Activated CD4-positive, alpha-beta T cell treated with anti-CD3 and anti-CD28 coated beads for 24 hours (primary cell): ENCODE results near the gene PLEK.
A peak's percentile ranks its signal among the peaks of the same experiment; 100 is the strongest.
"Not testable (repeated sequence)": the region's sequence is repeated elsewhere in the genome, so short reads cannot be mapped to it uniquely, and the experiment has no call there.

Source experiments
- DNase-seq, 2 donors: peaks; one replicate each; pipeline ENCODE4 v3.0.0-alpha.2; 2020; ENCODE audit warnings: low read depth in 2 of 2

Gene PLEK

GRCh38 chr2:68441179-68441993, 76.3 kb downstream of the PLEK start:
- DNase-seq: peak; percentile 71 to 79

GRCh38 chr2:68441994-68442322, 76.9 kb downstream of the PLEK start:
- DNase-seq: no peak

GRCh38 chr2:68446425-68446824, 81.3 kb downstream of the PLEK start:
- not testable (repeated sequence) for DNase-seq
